ENCODE measurements around the gene NEUROD6. TPM values are rescaled to one million over a fixed set of nuclear protein-coding genes. Genes with fewer than 3 reads are reported as not detected.

NEUROD6 gene
- total RNA-seq, 1 donor from 2014 or later, result not detected

DNA sequence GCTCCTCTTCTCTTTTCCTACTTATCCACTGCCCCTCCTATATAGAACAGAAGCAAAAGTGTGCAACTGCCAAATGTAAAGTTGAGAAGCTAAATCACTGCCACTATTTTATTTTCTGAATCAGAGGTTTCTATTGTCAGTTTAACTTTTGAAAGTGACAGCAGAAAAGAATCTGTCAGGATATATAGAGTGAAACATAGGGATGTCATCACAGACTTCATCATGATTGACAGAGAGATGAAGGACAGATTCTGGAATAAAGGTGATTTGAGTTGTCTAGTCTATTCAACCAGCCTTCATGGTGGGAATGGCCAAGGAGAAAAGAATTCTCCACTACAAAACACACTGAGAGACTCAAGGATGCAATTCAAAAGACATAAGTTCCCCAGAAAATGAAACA, 19.9 kb downstream of the NEUROD6 start:
- Mint-ChIP-seq H3K4me1 (ENCODE audit: low read depth) (no peaks in the 10 kb centered on the region), H3K27me3 (ENCODE audit: low read depth) (peaks cover 7% of the 10 kb centered on the region), H3K27ac (ENCODE audit: unreplicated experiment) (no peak overlapping the region), H3K4me3 (ENCODE audit: unreplicated experiment) (no peak overlapping the region), H3K9me3 (ENCODE audit: low read depth) (no peaks in the 10 kb centered on the region), H3K36me3 (ENCODE audit: low read depth) (no peaks in the 10 kb centered on the region)
- no peak for DNase-seq (ENCODE audit: low spot score)
- TF ChIP-seq CTCF (IDR thresholded peaks at IDR 0.05), result no peak

- no peak for DNase-seq (ENCODE audit: low spot score)
- Mint-ChIP-seq H3K9me3 (ENCODE audit: low read depth) (no peaks in the 10 kb centered on the region), H3K36me3 (ENCODE audit: low read depth) (no peaks in the 10 kb centered on the region), H3K27ac (ENCODE audit: unreplicated experiment) (no peak overlapping the region), H3K27me3 (ENCODE audit: low read depth) (peaks cover 5% of the 10 kb centered on the region), H3K4me3 (ENCODE audit: unreplicated experiment) (no peak overlapping the region), H3K4me1 (ENCODE audit: low read depth) (no peaks in the 10 kb centered on the region)
- no peak for TF ChIP-seq CTCF (IDR thresholded peaks at IDR 0.05)
These were observed 22.2 kb downstream of the NEUROD6 start for GRCh38 chr7:31318313-31318712.

DNA sequence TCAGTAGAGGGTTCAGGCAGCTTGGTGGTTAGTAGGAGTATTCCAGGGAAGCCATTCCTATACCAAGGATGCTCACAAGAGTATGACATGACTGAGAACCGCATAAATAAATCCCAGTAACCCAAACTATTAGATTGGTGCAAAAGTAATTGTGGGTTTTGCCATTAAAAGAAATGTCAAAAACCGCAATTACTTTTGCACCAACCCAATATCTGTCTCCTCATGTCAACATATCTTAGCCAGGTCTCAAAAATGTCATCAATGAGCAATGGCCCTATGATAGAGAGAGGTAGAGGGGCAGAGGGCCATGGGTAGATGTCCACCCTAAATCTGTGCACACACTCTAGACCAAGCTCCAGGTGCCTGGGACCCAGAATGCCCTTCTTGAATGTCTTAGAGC, 23.6 kb downstream of the NEUROD6 start:
- H3K9me3 Mint-ChIP-seq (ENCODE audit: low read depth), result no peaks in the 10 kb centered on the region
- H3K4me1 Mint-ChIP-seq (ENCODE audit: low read depth), result no peaks in the 10 kb centered on the region
- H3K27ac Mint-ChIP-seq (ENCODE audit: unreplicated experiment), result no peak overlapping the region
- DNase-seq (ENCODE audit: low spot score), result no peak
- TF ChIP-seq CTCF (IDR thresholded peaks at IDR 0.05), result no peak
- no peaks in the 10 kb centered on the region for H3K36me3 Mint-ChIP-seq (ENCODE audit: low read depth)
- peaks cover 5% of the 10 kb centered on the region for H3K27me3 Mint-ChIP-seq (ENCODE audit: low read depth)
- no peak overlapping the region for H3K4me3 Mint-ChIP-seq (ENCODE audit: unreplicated experiment)

DNA sequence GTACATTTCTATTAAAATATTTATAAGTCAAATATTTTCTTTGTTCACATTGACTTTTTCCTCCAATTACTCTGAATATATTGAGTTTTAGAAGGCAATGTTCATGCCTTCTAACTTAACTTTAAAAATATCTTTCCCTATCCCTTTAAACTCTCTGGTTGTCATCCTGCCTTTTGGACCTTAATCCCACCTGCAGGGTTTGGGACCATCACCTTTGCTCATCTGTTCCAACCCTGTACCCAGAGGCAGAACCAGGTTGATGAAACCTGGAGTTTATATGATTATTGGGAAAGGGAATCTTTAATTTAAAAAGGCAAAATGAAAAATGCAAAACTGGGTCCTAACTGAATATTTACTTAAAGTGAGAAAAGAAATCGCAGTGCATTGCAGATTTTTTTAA, 24.8 kb downstream of the NEUROD6 start:
- Mint-ChIP-seq H3K4me1 (ENCODE audit: low read depth) (no peaks in the 10 kb centered on the region), H3K36me3 (ENCODE audit: low read depth) (no peaks in the 10 kb centered on the region), H3K27me3 (ENCODE audit: low read depth) (peaks cover 10% of the 10 kb centered on the region), H3K27ac (ENCODE audit: unreplicated experiment) (no peak overlapping the region), H3K4me3 (ENCODE audit: unreplicated experiment) (no peak overlapping the region), H3K9me3 (ENCODE audit: low read depth) (no peaks in the 10 kb centered on the region)
- TF ChIP-seq CTCF (IDR thresholded peaks at IDR 0.05), result no peak
- no peak for DNase-seq (ENCODE audit: low spot score)

DNA sequence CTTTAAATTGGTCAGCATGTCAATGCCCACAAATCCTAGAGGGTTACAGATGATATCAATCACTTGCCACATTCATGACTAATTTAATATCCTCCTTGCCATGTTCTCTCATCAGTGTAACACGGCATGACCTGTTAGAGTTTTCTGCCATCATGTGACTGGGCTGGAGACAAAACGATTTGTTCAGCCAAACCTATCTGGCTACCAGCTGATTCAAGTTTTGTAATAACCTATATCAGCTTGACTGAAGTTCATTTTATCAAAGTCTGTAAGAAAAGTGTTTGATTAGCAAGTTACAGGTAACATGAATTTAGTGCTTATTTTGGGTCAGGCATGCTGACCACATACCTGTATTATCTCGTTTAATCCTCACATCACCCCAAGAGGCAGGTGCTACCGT, 25.7 kb downstream of the NEUROD6 start:
- Mint-ChIP-seq H3K4me1 (ENCODE audit: low read depth) (no peaks in the 10 kb centered on the region), H3K27ac (ENCODE audit: unreplicated experiment) (no peak overlapping the region), H3K36me3 (ENCODE audit: low read depth) (no peaks in the 10 kb centered on the region), H3K4me3 (ENCODE audit: unreplicated experiment) (no peak overlapping the region), H3K27me3 (ENCODE audit: low read depth) (peaks cover 12% of the 10 kb centered on the region), H3K9me3 (ENCODE audit: low read depth) (no peaks in the 10 kb centered on the region)
- TF ChIP-seq CTCF (IDR thresholded peaks at IDR 0.05), result no peak
- no peak for DNase-seq (ENCODE audit: low spot score)
